GDM1 (cell line): Measurements from ENCODE around the gene NPAS2.

Experiments used
- DNase-seq: peaks from one replicate; lab custom pipeline; 2025; lab: John Stamatoyannopoulos, UW

Gene NPAS2

GRCh38 chr2:100944617-100945432 is 124.9 kb downstream of the NPAS2 start:
- DNase-seq = no peak

- no peak for DNase-seq
These were observed 125.4 kb downstream of the NPAS2 start for GRCh38 chr2:100945433-100945740.

- DNase-seq = no peak
These were observed 126.1 kb downstream of the NPAS2 start for GRCh38 chr2:100945930-100946607.

- no peak for DNase-seq
These were observed 129.2 kb downstream of the NPAS2 start for GRCh38 chr2:100948942-100949811.

- DNase-seq = no peak
These were observed 132.6 kb downstream of the NPAS2 start for GRCh38 chr2:100952512-100952911.

- no peak for DNase-seq
These were observed 133.6 kb downstream of the NPAS2 start for GRCh38 chr2:100953406-100954043.

- no peak for DNase-seq
These were observed 134.1 kb downstream of the NPAS2 start for GRCh38 chr2:100954044-100954420.

- no peak for DNase-seq
These were observed 135.3 kb downstream of the NPAS2 start for GRCh38 chr2:100955226-100955625.

- no peak for DNase-seq
These were observed 136.1 kb downstream of the NPAS2 start for GRCh38 chr2:100956081-100956480.

GRCh38 chr2:100957996-100958653 is 138.2 kb downstream of the NPAS2 start:
- no peak for DNase-seq

- DNase-seq = no peak
These were observed 139.4 kb downstream of the NPAS2 start for GRCh38 chr2:100959225-100959880.

GRCh38 chr2:100960688-100961087 is 140.7 kb downstream of the NPAS2 start:
- DNase-seq = no peak

GRCh38 chr2:100962366-100963025 is 142.6 kb downstream of the NPAS2 start:
- DNase-seq = no peak

- no peak for DNase-seq
These were observed 143.1 kb downstream of the NPAS2 start for GRCh38 chr2:100963026-100963375.

- DNase-seq = no peak
These were observed 144.3 kb downstream of the NPAS2 start for GRCh38 chr2:100964222-100964621.

- DNase-seq = no peak
These were observed 144.8 kb downstream of the NPAS2 start for GRCh38 chr2:100964681-100965169.

- no peak for DNase-seq
These were observed 145.7 kb downstream of the NPAS2 start for GRCh38 chr2:100965596-100965995.

GRCh38 chr2:100967716-100968115 is 147.8 kb downstream of the NPAS2 start:
- no peak for DNase-seq

GRCh38 chr2:100968146-100969145 is 148.5 kb downstream of the NPAS2 start:
- no peak for DNase-seq
